HepG2 (cell line): ENCODE results near the gene AVPR2. TPM values are rescaled to one million over a fixed set of nuclear protein-coding genes. Genes with fewer than 3 reads are reported as not detected.

Source experiments
- AGO1 ChIP-seq: fragments of 200-400 bp; formaldehyde crosslinking; IDR thresholded peaks from 2 replicates; pipeline ENCODE4 v1.6.1; 2017; ENCODE audit warnings: mild to moderate bottlenecking, low read depth, low read length, moderate library complexity; ENCODE audit not compliant: poor library complexity, severe bottlenecking
- ATF5 ChIP-seq: sonication (generic); formaldehyde crosslinking; IDR thresholded peaks from 2 replicates; pipeline ENCODE4 v1.4.0; 2020; ENCODE audit warnings: mild to moderate bottlenecking, low read depth, missing genetic modification reagents
- CENPT ChIP-seq: sonication (generic); formaldehyde crosslinking; IDR thresholded peaks from 2 replicates; pipeline ENCODE4 v1.8.0; 2022; ENCODE audit warnings: low read depth, mild to moderate bottlenecking, moderate library complexity, missing genetic modification reagents
- E2F2 ChIP-seq: sonication (generic); formaldehyde crosslinking; IDR thresholded peaks from 2 replicates; pipeline ENCODE4 v1.4.0; 2020; ENCODE audit warnings: missing genetic modification reagents, borderline replicate concordance
- ETV6 ChIP-seq: sonication (generic); formaldehyde crosslinking; conservative IDR thresholded peaks from 2 replicates; pipeline ENCODE4 v1.4.0; 2020; ENCODE audit warnings: missing genetic modification reagents
- FIP1L1 ChIP-seq: fragments of 200-400 bp; formaldehyde crosslinking; IDR thresholded peaks from 2 replicates; pipeline ENCODE4 v1.6.1; 2018; ENCODE audit warnings: low read depth, mild to moderate bottlenecking, low read length, moderate library complexity, borderline replicate concordance; ENCODE audit not compliant: insufficient read depth
- GLI4 ChIP-seq: sonication (generic); formaldehyde crosslinking; IDR thresholded peaks from 2 replicates; pipeline ENCODE4 v1.5.1; 2020; ENCODE audit warnings: missing genetic modification reagents, mild to moderate bottlenecking, moderate library complexity, borderline replicate concordance
- HHEX ChIP-seq: IDR thresholded peaks from 2 replicates; pipeline ENCODE4 v1.6.1; 2016; ENCODE audit warnings: control low read depth
- KDM1A ChIP-seq: IDR thresholded peaks from 2 replicates; pipeline ENCODE4 v1.6.1; 2016; ENCODE audit warnings: missing compliant biosample characterization
- KLF11 ChIP-seq: IDR thresholded peaks from 2 replicates; pipeline ENCODE4 v1.6.1; 2016; ENCODE audit warnings: missing compliant biosample characterization
- KLF9 ChIP-seq: IDR thresholded peaks from 2 replicates; pipeline ENCODE4 v1.6.1; 2016; ENCODE audit warnings: low read depth
- MAFG ChIP-seq: sonication (generic); formaldehyde crosslinking; IDR thresholded peaks from 2 replicates; pipeline ENCODE4 v1.5.1; 2020; ENCODE audit warnings: mild to moderate bottlenecking, missing genetic modification reagents
- PBX2 ChIP-seq: IDR thresholded peaks from 2 replicates; pipeline ENCODE4 v1.6.1; 2016; ENCODE audit warnings: control low read depth
- SIN3B ChIP-seq: fragments of 150-350 bp; IDR thresholded peaks from 2 replicates; pipeline ENCODE4 v1.6.1; 2014; ENCODE audit warnings: low read length
- SMARCE1 ChIP-seq: fragments of 450-650 bp; IDR thresholded peaks from 2 replicates; pipeline ENCODE4 v1.6.1; 2017; ENCODE audit warnings: borderline replicate concordance
- TFDP1 ChIP-seq: IDR thresholded peaks from 2 replicates; pipeline ENCODE4 v1.6.1; 2016; ENCODE audit warnings: missing compliant biosample characterization, missing genetic modification reagents, borderline replicate concordance
- ZBTB42 ChIP-seq: sonication (generic); formaldehyde crosslinking; IDR thresholded peaks from 2 replicates; pipeline ENCODE4 v1.5.0; 2020; ENCODE audit warnings: mild to moderate bottlenecking, missing genetic modification reagents
- ZFP36L1 ChIP-seq: sonication (generic); formaldehyde crosslinking; IDR thresholded peaks from 2 replicates; pipeline ENCODE4 v1.8.0; 2022; ENCODE audit warnings: mild to moderate bottlenecking, missing genetic modification reagents, moderate library complexity
- ZNF251 ChIP-seq: sonication (generic); formaldehyde crosslinking; IDR thresholded peaks from 2 replicates; pipeline ENCODE4 v1.9.0; 2021; ENCODE audit warnings: mild to moderate bottlenecking, missing genetic modification reagents
- ZNF383 ChIP-seq: sonication (generic); formaldehyde crosslinking; IDR thresholded peaks from 2 replicates; pipeline ENCODE4 v1.4.0; 2020; ENCODE audit warnings: missing genetic modification reagents, mild to moderate bottlenecking, borderline replicate concordance
- ZNF441 ChIP-seq: sonication (generic); formaldehyde crosslinking; IDR thresholded peaks from 2 replicates; pipeline ENCODE4 v1.7.0; 2021; ENCODE audit warnings: missing genetic modification reagents, borderline replicate concordance
- ZNF496 ChIP-seq: sonication (generic); formaldehyde crosslinking; IDR thresholded peaks from 2 replicates; pipeline ENCODE4 v1.8.1; 2023; ENCODE audit warnings: mild to moderate bottlenecking, moderate library complexity, missing genetic modification reagents; ENCODE audit not compliant: insufficient replicate concordance
- ZNF510 ChIP-seq: sonication (generic); formaldehyde crosslinking; IDR thresholded peaks from 2 replicates; pipeline ENCODE4 v1.4.0; 2020; ENCODE audit warnings: low read depth, mild to moderate bottlenecking, missing genetic modification reagents
- ZNF615 ChIP-seq: sonication (generic); formaldehyde crosslinking; IDR thresholded peaks from 2 replicates; pipeline ENCODE4 v1.5.0; 2020; ENCODE audit warnings: mild to moderate bottlenecking, missing genetic modification reagents, borderline replicate concordance
- ZNF724P ChIP-seq: sonication (generic); formaldehyde crosslinking; IDR thresholded peaks from 2 replicates; pipeline ENCODE4 v1.8.0; 2022; ENCODE audit warnings: missing genetic modification reagents, borderline replicate concordance
- ZSCAN25 ChIP-seq: sonication (generic); formaldehyde crosslinking; IDR thresholded peaks from 2 replicates; pipeline ENCODE4 v1.8.0; 2022; ENCODE audit warnings: mild to moderate bottlenecking, missing genetic modification reagents
- polyA plus RNA-seq, 8 experiments: library from polyadenylated mRNA; depleted of rRNA in 3 of 8; stranded (reverse) in 7 of 8; unstranded in 1 of 8; fragments of >200 nt; fragmentation: Illumina TruSeq in 4 of 8; extraction: Trizol in 4 of 8; gene quantifications; 2 replicates each; pipeline versions ENCODE4 v1.2.1 to v1.2.3, GENCODE V29; 2011 to 2016; ENCODE audit warnings: low read depth in 4 of 8, missing spikeins in 1 of 8, mixed read lengths in 1 of 8; ENCODE audit not compliant: insufficient read depth in 1 of 8
- total RNA-seq, 5 experiments: library from RNA; depleted of rRNA; stranded (reverse); fragments of >200 nt; fragmentation: Illumina TruSeq; extraction: Trizol; gene quantifications; 2 replicates each; pipeline ENCODE4 v1.2.3, GENCODE V29; 2016; ENCODE audit warnings: low read depth in 1 of 5

The AVPR2 gene
- total and polyA plus RNA-seq, 2 of the 13 experiments (the other 11 are each of a cell fraction or from before 2014, with no cell fraction given), result not detected

GRCh38 chrX:153927922-153928760 is 23.7 kb downstream of the AVPR2 start (continued):
- no peak for TF ChIP-seq ZNF496 (CRISPR knock-in tag)
- no peak for TF ChIP-seq ZNF383 (CRISPR knock-in tag)
- TF ChIP-seq PBX2 (CRISPR knock-in tag), result no peak
- no peak for TF ChIP-seq KLF11 (CRISPR knock-in tag)
- no peak for TF ChIP-seq CENPT (CRISPR knock-in tag)
- TF ChIP-seq ZNF441 (CRISPR knock-in tag), result no peak; the same call in 1 of the 2 replicates
- no peak for TF ChIP-seq E2F2
- peak; percentile 78 for TF ChIP-seq AGO1
- TF ChIP-seq ZFP36L1 (CRISPR knock-in tag), result 0 out of 2 replicates have a peak, but pooled peaks have one; percentile 31
- TF ChIP-seq ZNF251, result no peak
- TF ChIP-seq FIP1L1, result no peak
- no peak for TF ChIP-seq ETV6 (CRISPR knock-in tag)
- no peak for TF ChIP-seq MAFG (CRISPR knock-in tag)
- no peak for TF ChIP-seq KDM1A (CRISPR knock-in tag)
- no peak for TF ChIP-seq KLF9 (CRISPR knock-in tag)
- no peak for TF ChIP-seq ZNF615 (CRISPR knock-in tag)
- no peak for TF ChIP-seq ZSCAN25
- no peak for TF ChIP-seq ZBTB42
- TF ChIP-seq SMARCE1, result no peak
- no peak for TF ChIP-seq ZNF724P (CRISPR knock-in tag)
- TF ChIP-seq TFDP1 (CRISPR knock-in tag), result peak; percentile 66; the same call in 1 of the 2 replicates
- no peak for TF ChIP-seq GLI4 (CRISPR knock-in tag)
- no peak for TF ChIP-seq ZNF510
- TF ChIP-seq ATF5 (CRISPR knock-in tag), result no peak
- TF ChIP-seq HHEX (CRISPR knock-in tag), result no peak
- no peak for TF ChIP-seq SIN3B
